NCI-H2081 treated with DMSO at 0.1 percent for 48 hours (cell line): Measurements from ENCODE around the gene VPS13C.

ENCODE experiments used
- DNase-seq: peaks from one replicate; lab custom pipeline; 2025; lab: John Stamatoyannopoulos, UW

Gene VPS13C, protein sequence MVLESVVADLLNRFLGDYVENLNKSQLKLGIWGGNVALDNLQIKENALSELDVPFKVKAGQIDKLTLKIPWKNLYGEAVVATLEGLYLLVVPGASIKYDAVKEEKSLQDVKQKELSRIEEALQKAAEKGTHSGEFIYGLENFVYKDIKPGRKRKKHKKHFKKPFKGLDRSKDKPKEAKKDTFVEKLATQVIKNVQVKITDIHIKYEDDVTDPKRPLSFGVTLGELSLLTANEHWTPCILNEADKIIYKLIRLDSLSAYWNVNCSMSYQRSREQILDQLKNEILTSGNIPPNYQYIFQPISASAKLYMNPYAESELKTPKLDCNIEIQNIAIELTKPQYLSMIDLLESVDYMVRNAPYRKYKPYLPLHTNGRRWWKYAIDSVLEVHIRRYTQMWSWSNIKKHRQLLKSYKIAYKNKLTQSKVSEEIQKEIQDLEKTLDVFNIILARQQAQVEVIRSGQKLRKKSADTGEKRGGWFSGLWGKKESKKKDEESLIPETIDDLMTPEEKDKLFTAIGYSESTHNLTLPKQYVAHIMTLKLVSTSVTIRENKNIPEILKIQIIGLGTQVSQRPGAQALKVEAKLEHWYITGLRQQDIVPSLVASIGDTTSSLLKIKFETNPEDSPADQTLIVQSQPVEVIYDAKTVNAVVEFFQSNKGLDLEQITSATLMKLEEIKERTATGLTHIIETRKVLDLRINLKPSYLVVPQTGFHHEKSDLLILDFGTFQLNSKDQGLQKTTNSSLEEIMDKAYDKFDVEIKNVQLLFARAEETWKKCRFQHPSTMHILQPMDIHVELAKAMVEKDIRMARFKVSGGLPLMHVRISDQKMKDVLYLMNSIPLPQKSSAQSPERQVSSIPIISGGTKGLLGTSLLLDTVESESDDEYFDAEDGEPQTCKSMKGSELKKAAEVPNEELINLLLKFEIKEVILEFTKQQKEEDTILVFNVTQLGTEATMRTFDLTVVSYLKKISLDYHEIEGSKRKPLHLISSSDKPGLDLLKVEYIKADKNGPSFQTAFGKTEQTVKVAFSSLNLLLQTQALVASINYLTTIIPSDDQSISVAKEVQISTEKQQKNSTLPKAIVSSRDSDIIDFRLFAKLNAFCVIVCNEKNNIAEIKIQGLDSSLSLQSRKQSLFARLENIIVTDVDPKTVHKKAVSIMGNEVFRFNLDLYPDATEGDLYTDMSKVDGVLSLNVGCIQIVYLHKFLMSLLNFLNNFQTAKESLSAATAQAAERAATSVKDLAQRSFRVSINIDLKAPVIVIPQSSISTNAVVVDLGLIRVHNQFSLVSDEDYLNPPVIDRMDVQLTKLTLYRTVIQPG (N-terminal part only)

DNA sequence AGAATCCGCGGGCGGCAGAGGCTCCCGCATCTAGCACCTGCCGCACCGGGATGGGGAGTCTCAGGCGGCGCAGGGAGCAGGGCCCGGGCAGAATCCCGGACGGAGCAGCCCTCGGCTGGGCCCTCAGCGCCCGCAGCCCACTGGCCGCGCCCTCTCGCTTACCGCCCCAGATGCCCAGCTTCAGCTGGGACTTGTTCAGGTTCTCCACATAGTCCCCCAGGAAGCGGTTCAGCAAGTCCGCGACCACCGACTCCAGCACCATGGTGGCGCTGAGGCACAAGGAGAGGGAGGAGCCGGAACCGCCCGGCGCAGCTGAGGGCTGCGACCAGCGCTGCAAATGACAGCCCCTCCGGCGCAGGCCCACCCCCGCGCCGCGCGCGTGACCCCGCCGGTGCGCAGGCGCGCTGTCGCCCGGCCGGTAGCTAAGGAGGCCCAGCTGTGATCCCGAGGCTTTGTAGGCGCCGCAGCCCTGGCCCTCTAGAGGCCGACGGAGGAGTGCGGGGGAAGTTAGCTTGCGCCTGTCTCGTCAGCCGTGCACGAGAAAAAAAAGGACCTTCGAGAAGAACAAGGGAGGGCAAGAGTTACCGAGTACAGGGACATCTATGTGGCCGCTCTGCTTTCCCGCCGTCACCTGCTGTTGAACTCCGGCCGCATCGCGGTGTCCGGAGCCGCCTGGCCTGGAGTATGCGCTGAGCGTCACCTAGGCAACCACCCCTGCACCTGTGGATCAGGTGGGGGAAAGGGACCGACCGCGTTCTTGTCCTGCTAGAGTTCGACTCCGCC lies at the start of gene VPS13C:
VPS13C (minus strand) TSS at position 335 of the 783 bp plus-strand sequence; CDS start at position 262, 73 bp downstream.
- peak; percentile 81 for DNase-seq

DNA sequence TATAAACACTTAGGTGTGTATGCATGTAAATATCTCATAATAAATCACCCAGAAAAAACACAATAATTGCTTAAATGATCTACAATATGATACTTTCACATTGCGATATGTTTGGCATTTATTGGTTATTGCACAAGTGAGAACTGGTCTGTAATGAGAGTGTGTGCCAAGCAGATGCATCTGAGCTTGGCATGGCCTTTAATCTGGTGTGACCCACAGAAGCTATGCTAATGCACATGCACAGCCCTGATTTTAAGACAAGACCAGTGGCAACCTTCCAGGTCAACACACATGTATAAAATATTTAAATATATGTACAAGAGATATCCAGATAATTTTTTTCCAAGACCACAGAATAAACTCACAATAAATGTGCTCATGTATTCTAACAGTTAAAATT lies 49.2 kb upstream of the VPS13C start:
- no peak for DNase-seq

DNA sequence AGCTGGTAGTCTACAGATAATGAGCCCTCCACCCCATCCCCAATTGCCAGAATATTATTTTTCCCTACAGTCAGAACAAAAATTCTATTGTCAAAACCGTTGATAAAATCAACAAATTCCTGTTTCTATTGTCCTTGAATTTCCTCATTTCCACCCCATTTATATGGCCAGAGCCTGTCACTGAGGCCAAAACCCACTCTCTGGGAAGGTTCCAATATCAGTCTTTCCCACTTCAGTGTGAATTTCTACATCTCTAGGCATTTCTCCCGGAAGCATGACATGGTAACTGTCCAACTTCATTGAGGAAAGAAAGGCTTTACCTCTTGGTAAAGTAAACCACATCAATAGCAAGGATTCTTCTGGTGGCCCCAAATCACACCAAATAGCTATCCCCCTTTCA lies 48.2 kb upstream of the VPS13C start:
- DNase-seq = no peak

DNA sequence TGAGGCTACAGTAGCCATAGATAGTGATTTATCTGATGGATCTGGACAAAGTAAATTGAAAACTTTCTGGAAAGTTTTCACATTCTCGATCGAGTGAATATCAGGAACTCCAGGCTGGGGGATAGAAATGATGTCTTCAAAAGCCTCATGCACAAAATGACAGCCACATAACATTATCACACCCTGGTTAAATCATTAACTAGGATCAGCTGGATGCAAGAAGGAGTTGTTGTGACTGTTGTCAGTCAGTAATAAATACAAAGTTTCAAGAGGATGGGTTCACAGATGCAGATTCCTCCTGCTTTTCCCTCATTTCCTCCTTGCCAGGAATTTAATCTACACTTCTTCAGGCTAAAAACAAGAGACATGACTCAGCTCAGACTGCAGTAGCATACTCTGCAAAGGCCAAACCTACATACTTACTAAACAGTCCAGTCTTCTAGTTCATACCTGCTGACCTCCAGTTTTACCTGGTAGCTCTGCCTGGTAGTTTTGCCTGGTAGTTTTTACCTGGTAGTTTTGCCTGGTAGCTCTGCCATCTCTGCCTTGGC lies 47.4 kb upstream of the VPS13C start:
- DNase-seq = no peak

DNA sequence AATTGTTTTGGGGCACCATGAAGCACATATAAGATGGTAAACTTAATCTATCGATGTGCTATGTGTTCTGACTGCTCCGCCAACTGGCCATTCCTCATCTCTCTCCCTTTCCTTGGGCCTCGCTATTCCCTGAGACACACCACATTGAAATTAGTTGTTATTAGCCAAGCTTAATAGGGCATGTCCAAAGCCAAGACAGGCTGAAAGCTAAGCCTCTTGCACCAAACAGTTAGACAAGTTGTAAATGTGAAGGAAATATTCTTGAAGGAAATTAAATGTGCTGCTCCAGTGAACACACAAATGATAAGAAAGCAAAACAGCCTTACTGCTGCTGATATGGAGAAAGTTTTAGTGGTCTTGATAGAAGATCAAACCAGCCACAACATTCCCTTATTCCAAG lies 45.8 kb upstream of the VPS13C start:
- DNase-seq = no peak

DNA sequence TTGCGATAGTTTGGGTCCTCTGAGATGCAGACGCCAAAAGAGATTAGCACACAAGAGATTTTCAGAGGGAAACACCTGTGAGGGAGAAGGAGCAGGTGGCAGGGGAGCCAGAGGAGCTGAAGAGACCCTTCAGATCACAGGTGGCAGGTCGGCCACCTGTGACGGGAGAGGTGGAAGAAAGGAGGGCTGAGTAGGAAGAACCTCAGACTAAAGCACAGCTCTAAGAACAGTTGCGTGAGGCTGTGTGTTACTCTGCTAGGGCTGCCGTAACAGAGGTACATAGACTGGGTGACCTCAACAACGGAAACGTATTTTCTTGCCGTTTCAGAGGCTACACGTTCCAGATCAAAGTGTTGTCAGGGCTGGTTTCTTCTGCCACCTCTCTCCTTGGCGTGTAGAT lies 45.0 kb upstream of the VPS13C start:
- no peak for DNase-seq

DNA sequence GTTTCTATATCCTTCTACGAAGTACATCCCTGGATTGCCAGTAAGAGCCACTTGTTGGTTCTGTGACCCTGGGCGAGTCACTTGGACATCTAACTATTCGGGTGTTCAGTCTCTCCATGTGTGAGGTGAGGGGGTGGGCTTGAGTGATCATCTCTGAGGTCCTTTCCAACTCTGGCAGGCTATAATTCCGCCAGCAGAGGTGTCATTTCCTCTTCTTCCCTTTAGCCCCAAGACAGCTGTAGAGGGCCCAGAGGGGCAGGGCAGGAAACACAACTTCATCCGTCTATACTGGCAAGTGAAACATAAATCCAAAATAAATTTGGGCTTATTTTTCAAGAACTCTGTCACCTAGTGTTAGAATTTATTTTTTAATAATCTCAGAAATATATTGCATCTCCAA lies 44.6 kb upstream of the VPS13C start:
- no peak for DNase-seq

DNA sequence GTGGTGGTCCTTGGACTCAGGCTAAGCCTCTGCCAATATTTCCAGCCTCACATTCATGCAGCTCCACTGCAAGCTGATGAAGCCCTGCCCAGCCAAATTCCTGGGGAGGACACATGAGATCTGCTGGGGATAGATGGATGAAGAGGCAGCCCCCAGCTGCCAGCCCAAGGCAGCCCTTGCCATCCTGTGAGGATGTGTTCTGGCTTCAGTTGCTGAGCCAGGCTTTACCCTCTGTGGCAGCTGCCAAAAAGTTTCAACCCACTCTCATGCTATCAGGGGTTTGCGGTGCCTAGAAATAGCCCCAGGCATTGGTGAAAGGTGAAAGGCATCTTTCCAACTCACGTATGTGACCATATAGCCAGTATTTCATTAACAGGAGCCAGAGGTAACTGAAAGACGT lies 44.2 kb upstream of the VPS13C start:
- no peak for DNase-seq

DNA sequence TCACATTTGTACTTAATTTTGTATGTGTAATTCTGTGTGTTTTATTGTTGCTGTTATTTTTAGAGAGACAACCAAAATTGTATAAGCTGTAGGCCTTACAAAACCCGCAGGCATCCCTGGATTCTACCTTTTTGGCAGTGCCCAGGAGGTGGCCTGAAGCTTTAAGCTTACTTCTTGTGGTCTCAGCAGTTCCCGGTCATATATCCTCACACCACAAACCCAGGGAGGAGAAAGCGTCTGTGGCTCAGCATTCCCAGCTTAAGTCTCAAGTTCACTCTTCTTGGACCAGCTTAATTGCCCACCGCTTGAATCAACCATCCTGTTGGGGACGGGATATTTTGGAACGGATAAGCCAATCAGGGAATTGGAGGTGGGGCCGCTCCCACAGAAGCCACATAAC lies 43.2 kb upstream of the VPS13C start:
- no peak for DNase-seq

DNA sequence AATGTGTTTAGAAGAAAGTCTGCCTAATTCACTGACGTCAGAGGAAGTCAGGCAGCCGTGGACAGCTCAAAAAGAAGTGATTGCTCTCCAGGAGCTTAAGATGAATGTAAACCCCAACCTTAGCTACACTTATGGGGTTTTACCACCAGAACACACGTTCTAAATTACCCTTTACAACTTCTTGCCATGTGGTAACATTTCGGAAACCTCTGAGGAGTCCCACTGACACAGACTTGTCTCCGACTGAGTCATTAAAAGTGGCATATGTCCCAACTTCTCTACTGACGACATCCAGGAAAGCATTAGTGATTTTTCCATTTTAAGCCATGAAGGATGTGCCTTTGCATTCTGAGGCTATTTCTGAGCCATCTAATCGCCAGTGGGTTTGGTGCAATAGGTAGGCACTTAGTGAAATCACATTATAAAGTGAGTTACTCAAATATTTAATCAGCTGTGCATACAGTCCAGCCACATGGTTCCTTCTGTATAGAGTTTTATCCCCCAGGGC lies 38.9 kb upstream of the VPS13C start:
- peak; percentile 80 for DNase-seq

DNA sequence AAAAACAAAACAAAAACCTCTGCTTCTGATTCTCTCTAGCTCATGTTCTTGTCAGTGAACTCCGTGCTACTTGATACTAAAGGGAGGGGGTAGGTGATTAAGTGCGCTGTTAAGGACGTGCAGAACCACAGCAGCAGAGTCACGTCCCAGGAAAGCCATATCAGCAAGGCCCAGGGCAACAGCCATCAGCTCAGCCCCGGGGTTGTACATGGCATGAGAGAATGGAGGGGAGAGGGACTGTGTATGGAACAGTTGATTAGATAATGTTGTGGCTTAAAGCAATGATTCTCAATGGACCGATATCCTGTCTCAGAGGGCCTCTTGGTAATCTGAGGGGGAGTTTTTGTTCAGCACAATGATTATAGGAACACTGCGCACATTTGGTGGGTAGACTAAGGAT lies 34.1 kb upstream of the VPS13C start:
- no peak for DNase-seq

DNA sequence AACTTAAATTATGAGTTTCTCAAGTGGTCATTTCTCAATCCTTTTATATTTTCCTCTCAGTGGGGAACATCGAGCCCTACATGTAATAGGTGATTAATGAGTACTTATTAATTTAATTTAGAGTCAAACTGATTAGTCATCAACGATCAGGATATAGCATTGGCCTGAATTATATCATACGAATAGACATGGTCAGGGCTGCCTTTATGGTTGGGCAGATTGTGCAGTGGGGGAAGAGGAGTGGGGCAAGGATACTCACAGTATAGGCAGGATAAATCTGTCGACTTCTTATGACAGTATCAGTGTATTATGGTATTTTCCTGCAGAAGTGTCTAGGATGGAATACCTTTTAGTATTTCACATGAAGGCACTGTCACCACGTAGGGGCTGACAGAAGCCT lies 33.6 kb upstream of the VPS13C start:
- DNase-seq = no peak

DNA sequence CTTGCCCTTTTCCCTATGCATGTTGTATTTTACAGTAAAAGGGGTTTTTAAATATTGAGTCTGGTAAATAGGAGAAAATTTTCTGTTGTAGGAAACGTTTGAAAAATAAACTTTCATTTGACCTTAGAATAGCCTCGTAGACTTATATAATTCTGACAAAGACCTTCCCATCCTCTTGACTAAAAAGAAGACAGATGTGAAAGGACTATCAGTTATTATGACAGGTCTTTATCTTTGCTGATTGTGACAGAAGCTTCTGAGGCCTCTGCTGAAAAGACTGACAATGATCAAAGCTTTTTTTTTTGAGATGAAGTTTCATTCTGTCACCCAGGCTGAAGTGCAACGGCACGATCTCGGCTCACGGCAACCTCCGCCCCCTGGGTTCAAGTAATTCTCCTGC lies 30.7 kb upstream of the VPS13C start:
- DNase-seq = no peak

DNA sequence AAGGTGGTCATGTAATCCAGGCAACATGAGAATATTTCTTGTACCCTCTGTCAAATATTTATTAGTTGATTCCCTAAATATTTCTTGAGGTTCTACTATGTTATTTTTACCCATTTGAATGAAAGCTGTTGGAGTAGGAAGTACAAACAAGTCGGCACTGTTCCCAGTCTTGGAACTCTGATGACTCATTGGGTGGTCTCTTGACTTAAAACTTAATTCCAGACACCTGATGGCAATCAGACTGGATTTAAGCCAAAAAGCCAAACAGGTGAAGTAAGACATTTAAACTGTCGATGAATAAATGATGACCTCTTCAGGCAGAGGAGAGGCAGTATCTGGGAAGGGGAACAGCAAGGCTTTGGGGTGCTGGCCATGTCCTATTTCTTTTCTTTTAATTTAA lies 29.4 kb upstream of the VPS13C start:
- DNase-seq = no peak

DNA sequence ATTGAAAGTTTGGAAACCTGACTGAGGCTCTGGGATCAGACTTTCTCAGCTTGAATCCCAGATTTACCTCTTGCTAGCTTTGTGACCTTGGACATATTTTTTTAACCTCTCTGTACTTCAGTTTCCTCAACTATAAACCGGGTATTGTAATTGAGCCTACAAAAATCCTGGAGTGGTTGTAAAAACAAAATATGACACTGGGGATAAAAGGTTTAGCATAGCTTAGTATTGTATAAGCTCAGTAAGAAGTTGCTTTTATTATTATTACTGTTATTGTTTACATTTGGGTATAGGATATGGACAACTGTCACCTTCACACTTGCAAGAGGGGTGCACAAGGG lies 28.1 kb upstream of the VPS13C start:
- DNase-seq = no peak

DNA sequence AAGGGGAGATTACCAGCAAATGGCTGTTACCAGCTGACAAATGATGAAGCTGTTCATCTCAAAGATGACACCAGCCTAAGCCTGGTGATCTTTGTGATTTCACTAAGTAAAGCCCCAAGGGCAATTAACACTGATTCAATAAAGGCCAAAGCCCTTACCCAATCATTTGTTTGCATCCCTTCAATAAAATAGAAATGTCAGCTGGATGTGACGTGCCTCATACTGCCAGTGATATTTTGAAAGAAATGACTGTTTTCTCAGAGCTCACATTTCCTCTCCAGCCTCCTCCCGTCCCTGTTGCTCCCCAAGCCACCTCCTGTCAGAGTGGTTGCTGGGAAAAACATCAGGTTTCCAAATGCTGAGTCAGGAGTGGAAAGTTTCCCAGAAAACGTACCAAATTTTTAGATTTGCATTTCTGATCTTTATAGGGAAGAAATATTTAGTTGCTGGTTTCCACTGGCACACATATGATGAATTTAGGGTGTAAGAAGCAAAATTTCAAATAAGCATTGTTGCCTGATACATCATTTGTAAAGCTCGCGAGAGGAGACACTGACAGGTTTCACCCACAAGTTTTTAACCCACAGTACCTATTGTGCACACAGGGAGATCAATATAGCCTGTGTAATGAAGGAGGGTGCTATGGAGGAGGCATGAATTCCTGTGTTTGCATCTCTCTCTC lies 27.6 kb upstream of the VPS13C start:
- peak; percentile 64 for DNase-seq

DNA sequence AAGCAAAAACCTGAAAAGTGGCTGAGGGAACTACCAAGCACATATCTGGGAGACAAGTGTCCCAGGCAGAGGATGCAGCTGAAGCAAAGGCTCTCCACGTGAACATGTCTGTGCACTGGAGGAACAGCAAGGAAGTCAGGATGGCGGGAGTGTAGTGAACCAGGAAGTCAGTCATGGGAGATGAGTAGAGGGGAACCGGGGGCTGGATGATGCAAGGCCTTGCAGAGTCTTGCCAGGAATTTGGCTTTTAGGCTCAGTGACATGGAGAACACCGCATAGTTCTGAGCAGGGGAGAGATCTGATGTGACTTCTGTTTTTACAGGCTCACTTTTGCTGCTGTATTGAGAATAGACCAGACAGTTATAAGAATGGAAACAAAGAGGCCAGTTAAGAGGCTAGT lies 25.5 kb upstream of the VPS13C start:
- no peak for DNase-seq

DNA sequence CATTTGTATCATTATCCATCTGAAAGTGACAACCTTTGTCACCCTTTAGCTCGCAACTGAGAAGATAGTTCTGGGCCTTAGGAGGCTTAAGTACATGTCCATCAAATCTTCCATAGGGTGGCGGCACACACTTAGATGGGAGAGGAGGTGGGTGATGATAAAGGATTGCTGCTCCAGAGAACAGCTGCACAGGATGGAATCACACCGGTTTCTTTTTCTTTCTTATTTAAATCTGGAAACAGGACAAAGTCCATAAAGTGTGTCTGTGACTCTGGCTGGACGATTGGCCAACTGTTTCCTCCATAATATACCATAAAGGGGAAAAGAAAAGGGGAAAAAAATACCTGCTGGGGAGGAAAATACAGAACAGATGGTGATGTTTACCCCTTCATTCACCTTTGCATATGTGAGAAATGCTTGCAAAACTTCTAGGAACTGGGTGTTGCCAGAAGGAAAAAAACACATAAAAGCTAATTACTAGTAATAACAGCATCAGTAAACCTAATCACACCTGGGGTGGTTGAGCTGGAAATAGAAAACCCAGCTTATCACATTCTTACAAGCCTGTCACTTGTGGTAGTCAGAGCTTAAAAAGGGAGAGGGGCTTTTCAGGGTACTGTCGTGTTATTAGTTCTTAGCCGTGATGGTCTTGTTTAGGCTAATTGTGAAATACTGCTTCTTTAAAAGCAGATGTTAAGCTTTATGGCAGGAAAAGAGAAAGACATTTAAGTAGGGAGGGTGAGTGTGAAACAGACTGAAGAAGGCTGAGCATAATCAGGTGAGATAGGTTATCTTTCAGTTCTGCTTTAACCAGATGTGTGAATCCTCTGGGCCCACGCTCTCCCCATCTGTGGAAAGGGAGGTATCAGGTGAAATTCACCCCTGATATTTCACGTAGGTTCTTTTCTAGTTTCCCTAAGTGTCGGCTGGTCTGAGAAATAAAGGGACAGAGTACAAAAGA lies 23.2 kb upstream of the VPS13C start:
- no peak for DNase-seq

DNA sequence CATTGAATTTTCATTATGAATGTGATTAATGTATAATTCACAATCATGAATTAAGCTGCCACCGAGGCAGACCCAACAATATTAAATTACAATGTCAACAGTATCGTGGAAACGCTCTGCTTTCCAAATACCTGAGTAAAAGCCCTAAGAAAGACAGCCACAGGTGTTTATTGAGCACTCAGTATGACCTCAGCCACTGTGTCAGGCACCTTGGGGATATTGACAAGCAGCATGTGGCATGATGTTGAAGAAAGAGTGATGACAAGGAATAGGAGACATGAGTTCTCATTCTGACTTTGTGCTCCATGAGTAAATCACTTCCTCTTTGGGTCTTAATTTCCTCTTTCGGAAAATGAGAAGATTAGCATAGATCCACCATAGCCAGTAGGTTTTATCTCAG lies 19.3 kb upstream of the VPS13C start:
- DNase-seq = no peak
